T-helper 1 cell treated with Interleukin-12 subunit alpha and Interleukin-12 subunit beta and Interleukin-4 antibody, amounts not matched to agents 30 μg/mL and 1 μg/mL, for 36 hours (primary cell): ENCODE results near the gene PCDH8.
"Not testable (repeated sequence)": the region's sequence is repeated elsewhere in the genome, so short reads cannot be mapped to it uniquely, and the experiment has no call there.

Experiments used
- H3K27ac Mint-ChIP-seq: one replicate; pipeline ENCODE4 v1.8.0; 2021; ENCODE audit warnings: mild to moderate bottlenecking, mixed read lengths
- H3K27me3 Mint-ChIP-seq: one replicate; pipeline ENCODE4 v1.8.0; 2021; ENCODE audit warnings: low read depth, mixed read lengths
- H3K36me3 Mint-ChIP-seq: one replicate; pipeline ENCODE4 v1.8.0; 2021; ENCODE audit warnings: low read depth, mixed read lengths
- H3K4me1 Mint-ChIP-seq: one replicate; pipeline ENCODE4 v1.8.0; 2021; ENCODE audit warnings: low read depth, mixed read lengths
- H3K4me3 Mint-ChIP-seq: one replicate; pipeline ENCODE4 v1.8.0; 2021; ENCODE audit warnings: mild to moderate bottlenecking, moderate library complexity, mixed read lengths
- H3K9me3 Mint-ChIP-seq: one replicate; pipeline ENCODE4 v1.8.0; 2021; ENCODE audit warnings: mixed read lengths

PCDH8 gene

DNA sequence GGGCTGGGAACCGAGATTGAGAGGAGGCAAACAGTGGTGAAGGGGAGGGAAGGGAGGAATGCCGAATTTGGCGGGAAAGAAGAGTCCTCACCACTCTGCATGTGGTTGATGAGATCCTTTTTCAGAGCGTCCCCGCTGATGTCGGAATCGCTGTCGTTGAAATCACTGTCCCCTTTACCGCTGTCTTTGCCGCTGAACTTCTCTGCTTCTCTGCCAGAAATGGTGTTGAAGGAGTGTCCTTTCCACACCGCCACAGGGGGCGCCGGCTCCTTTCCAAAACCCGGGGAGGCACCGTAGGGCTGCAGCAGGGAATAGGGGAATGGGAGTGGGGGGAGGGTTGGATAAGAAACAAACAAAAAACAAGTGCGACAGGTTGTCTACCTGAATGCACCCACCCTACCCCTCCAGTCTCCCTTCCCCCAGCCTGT, 3.1 kb downstream of the PCDH8 start:
- H3K4me1 Mint-ChIP-seq: peaks cover 6% of the 10 kb centered on the region
- peaks cover 12% of the 10 kb centered on the region for H3K9me3 Mint-ChIP-seq
- peak overlapping the region; percentile 34 for H3K4me3 Mint-ChIP-seq
- peak overlapping the region; percentile 62 for H3K27ac Mint-ChIP-seq
- no peaks in the 10 kb centered on the region for H3K36me3 Mint-ChIP-seq
- H3K27me3 Mint-ChIP-seq: peaks cover 49% of the 10 kb centered on the region

DNA sequence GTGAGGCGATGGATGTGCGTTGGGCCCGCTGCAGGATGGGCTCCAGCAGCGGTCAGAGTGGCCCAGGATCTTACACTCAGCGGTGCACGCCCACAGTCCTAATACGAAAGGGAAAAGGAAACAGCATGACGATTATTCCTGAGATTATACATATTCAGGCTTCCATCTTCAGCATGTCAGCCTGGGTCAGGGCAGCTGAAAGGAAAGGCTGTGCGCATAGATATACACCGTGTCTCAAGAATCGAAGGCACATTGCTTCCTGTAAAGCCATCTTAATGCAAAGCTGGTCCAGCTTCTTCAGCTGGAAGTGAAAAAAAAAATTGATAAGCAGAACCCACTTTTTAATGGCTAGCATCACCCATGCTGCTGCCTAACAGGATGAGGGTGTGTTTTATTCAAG, 3.6 kb downstream of the PCDH8 start:
- Mint-ChIP-seq H3K36me3 (no peaks in the 10 kb centered on the region), H3K27ac (peak overlapping the region; percentile 62), H3K4me1 (peaks cover 6% of the 10 kb centered on the region), H3K9me3 (peaks cover 9% of the 10 kb centered on the region), H3K4me3 (peak overlapping the region; percentile 34), H3K27me3 (peaks cover 44% of the 10 kb centered on the region)

DNA sequence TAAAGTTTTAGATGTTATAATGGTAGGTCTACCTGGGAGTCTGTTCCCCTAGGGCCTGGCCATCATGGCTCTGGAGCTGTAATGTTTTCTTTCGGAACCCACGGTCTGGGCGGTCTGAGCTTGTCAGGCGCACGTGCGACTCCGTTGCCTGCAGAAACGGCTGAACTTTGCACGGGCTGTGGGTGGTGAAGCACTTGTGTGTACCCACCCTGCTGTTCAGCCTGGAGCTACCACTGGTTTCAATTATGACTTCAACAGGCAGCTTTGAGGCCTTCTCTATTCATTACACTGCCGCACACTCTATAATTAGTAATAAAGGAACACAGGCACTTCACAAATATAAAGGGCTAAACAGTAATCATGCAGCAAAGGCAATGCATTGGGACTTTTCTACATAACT, 6.0 kb downstream of the PCDH8 start:
- Mint-ChIP-seq H3K4me3 (no peak overlapping the region), H3K36me3 (no peaks in the 10 kb centered on the region), H3K27me3 (peaks cover 29% of the 10 kb centered on the region), H3K4me1 (peaks cover 2% of the 10 kb centered on the region), H3K9me3 (no peaks in the 10 kb centered on the region), H3K27ac (no peak overlapping the region)

DNA sequence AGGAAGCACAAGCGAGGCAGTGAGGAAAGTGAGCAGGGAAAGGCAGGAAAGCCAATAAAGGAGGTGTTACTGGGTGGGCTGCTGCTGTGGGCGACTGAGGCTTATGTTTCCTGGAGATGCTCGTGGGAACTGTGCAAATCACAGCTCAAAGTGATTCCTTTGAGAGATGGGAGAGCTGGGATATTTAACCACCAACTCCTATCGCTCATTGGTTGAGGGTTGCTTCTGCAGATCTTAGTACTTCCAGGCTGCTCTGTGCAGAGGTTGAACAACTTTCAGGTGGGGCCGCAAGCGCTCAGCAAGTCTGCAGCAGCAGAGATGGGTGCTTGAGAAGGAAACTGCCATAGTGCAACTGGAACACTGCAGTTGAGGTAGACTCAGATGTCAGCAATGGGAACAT, 8.4 kb downstream of the PCDH8 start:
- no peaks in the 10 kb centered on the region for H3K4me1 Mint-ChIP-seq
- H3K4me3 Mint-ChIP-seq: no peak overlapping the region
- no peaks in the 10 kb centered on the region for H3K36me3 Mint-ChIP-seq
- no peaks in the 10 kb centered on the region for H3K9me3 Mint-ChIP-seq
- H3K27me3 Mint-ChIP-seq: peaks cover 24% of the 10 kb centered on the region
- H3K27ac Mint-ChIP-seq: no peak overlapping the region

DNA sequence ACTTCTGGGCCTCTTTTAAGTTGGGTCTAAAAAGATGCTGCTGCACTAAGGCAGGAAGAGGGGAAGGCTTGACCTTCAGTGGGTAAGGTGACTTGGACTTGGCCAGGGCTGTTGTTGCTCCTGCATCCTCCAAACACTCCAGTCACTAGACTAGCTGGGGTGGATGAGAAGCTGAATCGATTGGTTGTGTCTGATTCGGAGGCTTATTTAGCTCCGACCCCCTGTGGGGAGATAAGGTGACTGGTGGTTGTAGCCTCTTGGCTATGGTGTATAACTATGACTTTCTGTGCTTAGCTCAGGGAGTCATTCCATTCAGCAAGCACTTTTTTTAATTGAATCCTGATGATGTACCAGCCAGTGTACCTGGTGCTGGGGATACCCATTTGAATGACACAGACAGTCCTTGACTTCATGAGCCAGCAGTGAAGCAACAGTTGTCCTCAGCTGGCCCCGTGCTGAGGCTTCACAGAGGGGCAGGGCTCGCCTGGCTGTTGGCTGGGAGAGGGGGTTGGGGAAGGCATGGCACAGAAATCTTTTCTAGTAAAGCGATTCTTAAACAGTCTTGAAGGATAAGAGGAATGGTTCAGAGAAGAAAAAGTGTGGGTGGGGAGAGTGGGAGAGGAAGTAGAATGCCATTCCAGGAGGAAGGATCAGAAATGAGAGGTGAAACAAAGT, 9.9 kb downstream of the PCDH8 start:
- Mint-ChIP-seq H3K36me3 (no peaks in the 10 kb centered on the region), H3K4me3 (no peak overlapping the region), H3K9me3 (no peaks in the 10 kb centered on the region), H3K27ac (no peak overlapping the region), H3K27me3 (peaks cover 14% of the 10 kb centered on the region), H3K4me1 (no peaks in the 10 kb centered on the region)

DNA sequence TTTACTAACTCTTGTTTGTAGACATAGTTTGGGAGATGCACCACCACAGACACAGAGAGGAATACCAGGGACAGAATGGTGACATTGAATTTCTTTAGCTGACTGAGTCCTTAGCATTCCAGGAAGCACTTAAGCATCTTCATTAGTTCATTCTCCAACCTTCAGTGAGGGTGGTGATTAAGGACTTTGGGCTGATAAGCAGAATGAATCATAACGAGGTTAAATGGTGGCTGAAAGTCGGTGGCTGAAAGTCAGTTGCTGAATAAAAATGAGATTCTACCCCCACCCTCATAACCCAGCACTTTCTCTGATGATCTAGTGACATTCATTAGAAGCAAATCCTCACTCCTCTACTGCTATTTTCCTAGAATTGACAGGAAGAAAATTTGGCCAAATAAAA, 10.6 kb downstream of the PCDH8 start:
- H3K27ac Mint-ChIP-seq: no peak overlapping the region
- no peaks in the 10 kb centered on the region for H3K9me3 Mint-ChIP-seq
- no peak overlapping the region for H3K4me3 Mint-ChIP-seq
- H3K27me3 Mint-ChIP-seq: peaks cover 7% of the 10 kb centered on the region
- H3K4me1 Mint-ChIP-seq: no peaks in the 10 kb centered on the region
- H3K36me3 Mint-ChIP-seq: no peaks in the 10 kb centered on the region

DNA sequence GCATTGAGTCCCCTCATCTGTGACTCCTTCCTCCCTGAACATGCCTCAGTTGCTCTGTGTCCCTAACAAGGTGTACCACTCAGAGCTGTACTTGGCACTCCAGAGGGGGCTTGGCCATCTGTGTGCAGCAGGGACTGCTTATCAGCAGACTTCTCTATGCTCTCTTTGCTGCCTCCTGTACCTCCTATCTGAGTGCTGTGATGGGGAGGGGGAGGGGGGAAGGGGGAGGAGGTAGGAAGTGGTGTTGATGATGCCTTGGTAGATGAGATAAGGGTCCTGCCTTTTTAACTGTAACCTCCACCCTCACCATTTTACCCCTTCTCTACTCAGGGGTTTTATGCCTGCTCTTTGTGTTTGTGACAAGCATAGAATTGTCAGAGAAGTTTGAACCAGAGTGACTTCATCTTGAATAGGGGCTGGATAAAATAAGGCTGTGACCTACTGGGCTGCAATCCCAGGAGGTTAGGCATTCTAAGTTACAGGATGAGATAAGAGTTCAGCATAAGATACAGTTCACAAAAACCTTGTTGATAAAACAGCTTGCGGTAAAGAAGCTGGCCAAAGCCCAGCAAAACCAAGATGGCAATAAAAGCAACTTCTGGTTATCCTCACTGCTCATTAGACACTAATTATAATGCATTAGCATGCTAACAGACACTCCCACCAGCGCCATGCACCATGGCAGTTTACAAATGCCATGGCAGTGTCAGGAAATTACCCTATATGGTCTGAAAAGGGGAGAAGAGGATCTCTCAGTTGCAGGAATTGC, 13.2 kb downstream of the PCDH8 start:
- no peaks in the 10 kb centered on the region for H3K4me1 Mint-ChIP-seq
- peaks cover 6% of the 10 kb centered on the region for H3K27me3 Mint-ChIP-seq
- no peaks in the 10 kb centered on the region for H3K36me3 Mint-ChIP-seq
- no peaks in the 10 kb centered on the region for H3K9me3 Mint-ChIP-seq
- H3K27ac Mint-ChIP-seq: no peak overlapping the region
- H3K4me3 Mint-ChIP-seq: no peak overlapping the region

DNA sequence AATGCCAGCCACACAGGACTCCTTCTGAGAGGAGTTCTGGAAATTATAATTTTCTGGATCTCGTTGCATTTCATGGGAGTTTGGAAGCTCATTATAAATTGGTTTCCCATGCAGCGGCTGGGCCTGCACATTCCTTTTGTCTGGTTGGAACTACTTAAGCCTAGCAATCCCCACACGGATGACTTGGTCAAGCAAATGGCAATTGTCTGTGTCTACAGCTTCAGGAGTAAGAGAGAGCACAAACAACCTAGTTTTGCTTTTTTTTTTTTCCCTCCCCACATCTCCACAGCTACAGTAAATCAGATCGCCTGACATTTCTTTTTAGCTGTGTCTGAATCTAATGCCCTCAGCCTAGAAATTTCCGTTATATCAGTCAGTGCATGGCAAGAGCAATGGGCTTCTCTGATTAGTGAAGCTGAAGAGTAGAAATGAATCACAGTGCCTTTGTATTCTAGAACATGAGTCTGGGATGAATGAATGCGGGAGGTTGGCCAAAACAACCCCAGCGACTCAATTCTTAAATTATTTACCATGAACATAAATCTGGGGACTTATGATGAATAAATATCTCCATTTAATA, 15.1 kb downstream of the PCDH8 start:
- H3K27ac Mint-ChIP-seq: no peak overlapping the region
- no peak overlapping the region for H3K4me3 Mint-ChIP-seq
- no peaks in the 10 kb centered on the region for H3K36me3 Mint-ChIP-seq
- no peaks in the 10 kb centered on the region for H3K4me1 Mint-ChIP-seq
- H3K27me3 Mint-ChIP-seq: no peaks in the 10 kb centered on the region
- no peaks in the 10 kb centered on the region for H3K9me3 Mint-ChIP-seq

DNA sequence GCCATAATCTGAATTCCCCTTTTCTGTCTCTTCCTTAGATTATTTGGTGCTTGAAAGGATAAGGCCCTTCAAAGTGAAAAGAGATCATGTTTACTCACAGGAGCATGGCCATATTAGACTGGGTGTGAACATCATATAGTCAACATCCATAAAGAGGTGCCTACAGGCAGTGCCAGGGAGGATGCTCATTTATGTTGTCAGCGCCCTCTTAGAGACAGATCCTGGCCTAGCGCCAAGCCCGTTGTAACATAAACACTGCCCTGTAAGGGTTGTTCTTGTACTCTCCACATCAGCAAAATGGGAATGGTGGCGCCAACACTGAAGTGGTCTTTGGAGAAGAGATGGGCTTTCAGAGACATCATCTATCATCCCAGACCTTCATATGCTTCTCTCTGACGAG, 16.1 kb downstream of the PCDH8 start:
- H3K27me3 Mint-ChIP-seq: no peaks in the 10 kb centered on the region
- H3K4me1 Mint-ChIP-seq: no peaks in the 10 kb centered on the region
- no peak overlapping the region for H3K4me3 Mint-ChIP-seq
- peaks cover 4% of the 10 kb centered on the region for H3K9me3 Mint-ChIP-seq
- H3K27ac Mint-ChIP-seq: no peak overlapping the region
- no peaks in the 10 kb centered on the region for H3K36me3 Mint-ChIP-seq

DNA sequence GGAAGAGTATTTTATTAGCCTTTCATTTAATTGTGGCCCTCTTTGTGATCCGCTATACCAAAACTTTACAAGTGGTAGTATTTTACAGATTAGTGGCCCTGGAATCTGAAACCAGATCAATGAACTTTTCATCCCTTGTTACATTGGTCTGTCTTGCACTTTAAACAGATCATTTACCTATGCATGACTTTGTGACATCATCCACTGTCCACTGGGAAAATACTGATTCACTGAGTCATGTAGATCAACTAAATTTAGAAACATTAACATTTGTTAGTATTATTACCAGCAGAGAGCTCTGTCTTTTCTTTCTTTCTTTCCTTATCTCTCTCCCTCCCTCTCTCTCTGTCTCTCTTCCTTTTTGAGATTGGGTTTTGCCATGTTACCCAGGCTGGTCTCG, 17.5 kb downstream of the PCDH8 start:
- no peaks in the 10 kb centered on the region for H3K36me3 Mint-ChIP-seq
- H3K27me3 Mint-ChIP-seq: no peaks in the 10 kb centered on the region
- peaks cover 4% of the 10 kb centered on the region for H3K9me3 Mint-ChIP-seq
- H3K27ac Mint-ChIP-seq: no peak overlapping the region
- H3K4me3 Mint-ChIP-seq: no peak overlapping the region
- no peaks in the 10 kb centered on the region for H3K4me1 Mint-ChIP-seq

DNA sequence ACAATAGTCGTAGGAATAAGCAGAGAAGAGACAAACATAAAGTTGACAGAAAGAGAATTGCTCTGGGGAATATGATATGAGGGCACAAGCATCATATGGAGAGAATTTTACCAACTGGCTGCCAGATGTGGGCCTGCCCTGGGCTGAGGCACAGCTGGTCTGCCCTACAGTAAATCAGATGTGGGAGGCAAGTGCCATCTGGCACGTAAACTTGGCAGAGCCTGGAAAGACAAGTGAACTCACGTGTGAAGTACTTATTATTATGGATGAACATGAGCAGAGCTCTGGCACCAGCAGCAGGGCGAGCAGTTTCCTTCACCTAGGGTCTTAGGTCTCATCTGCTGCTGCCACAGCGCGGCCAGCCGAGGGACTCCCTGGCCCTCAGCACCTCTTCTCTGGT, 20.6 kb downstream of the PCDH8 start:
- Mint-ChIP-seq H3K9me3 (peaks cover 4% of the 10 kb centered on the region), H3K36me3 (no peaks in the 10 kb centered on the region), H3K4me3 (no peak overlapping the region), H3K27ac (no peak overlapping the region), H3K4me1 (no peaks in the 10 kb centered on the region), H3K27me3 (no peaks in the 10 kb centered on the region)

DNA sequence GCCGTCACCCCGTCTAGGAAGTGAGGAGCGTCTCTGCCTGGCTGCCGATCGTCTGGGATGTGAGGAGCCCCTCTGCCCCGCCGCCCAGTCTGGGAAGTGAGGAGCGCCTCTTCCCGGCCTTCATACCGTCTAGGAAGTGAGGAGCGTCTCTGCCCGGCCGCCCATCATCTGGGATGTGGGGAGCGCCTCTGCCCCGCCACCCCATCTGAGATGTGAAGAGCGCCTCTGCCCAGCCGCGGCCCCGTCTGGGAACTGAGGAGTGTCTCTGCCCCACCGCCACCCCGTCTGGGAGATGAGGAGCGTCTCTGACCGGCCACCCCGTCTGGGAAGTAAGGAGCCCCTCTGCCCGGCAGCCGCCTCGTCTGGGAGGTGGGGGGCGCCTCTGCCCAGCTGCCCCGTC, 30.6 kb downstream of the PCDH8 start:
- H3K4me1 Mint-ChIP-seq, H3K9me3 Mint-ChIP-seq, H3K4me3 Mint-ChIP-seq, H3K27me3 Mint-ChIP-seq, H3K27ac Mint-ChIP-seq, H3K36me3 Mint-ChIP-seq: not testable (repeated sequence)

DNA sequence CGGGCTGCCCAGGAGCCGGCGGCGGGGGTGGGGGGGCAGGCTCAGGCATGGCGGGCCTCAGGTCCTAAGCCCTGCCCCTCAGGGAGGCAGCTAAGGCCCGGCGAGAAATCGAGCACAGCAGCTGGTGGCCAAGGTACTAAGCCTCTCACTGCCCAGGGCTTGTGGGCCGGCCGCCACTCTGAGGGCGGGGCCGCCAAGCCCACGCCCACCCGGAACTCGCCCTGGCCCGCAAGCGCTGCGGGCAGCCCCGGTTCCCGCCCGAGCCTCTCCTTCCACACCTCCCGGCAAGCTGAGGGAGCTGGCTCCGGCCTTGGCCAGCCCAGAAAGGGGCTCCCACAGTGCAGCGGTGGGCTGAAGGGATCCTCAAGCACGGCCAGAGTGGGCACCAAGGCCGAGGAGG, 33.1 kb downstream of the PCDH8 start:
- Mint-ChIP-seq H3K4me3 (no peak overlapping the region), H3K27me3 (peaks cover 5% of the 10 kb centered on the region), H3K4me1 (no peaks in the 10 kb centered on the region), H3K36me3 (no peaks in the 10 kb centered on the region), H3K9me3 (no peaks in the 10 kb centered on the region), H3K27ac (no peak overlapping the region)

DNA sequence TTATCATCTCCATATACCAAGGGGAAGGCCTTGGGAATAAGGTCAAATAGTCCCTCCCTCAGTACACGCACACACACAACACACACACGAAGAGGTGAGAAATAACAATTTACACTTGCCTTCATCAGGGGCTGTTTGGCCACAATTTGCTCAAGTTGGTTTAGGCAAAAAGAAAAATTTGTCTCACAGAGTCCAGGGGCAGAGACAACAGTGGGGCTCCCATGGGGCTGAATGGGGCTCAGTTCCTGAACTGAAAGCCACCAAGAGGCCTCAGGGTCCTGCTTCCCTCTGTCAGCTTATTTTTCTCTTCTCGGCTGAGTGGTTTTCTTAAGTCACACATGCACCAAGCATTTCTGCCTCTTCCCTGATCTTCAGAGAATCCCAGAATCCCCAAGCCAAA, 35.5 kb downstream of the PCDH8 start:
- Mint-ChIP-seq H3K27me3 (peaks cover 5% of the 10 kb centered on the region), H3K4me1 (no peaks in the 10 kb centered on the region), H3K27ac (no peak overlapping the region), H3K36me3 (no peaks in the 10 kb centered on the region), H3K9me3 (no peaks in the 10 kb centered on the region), H3K4me3 (no peak overlapping the region)

DNA sequence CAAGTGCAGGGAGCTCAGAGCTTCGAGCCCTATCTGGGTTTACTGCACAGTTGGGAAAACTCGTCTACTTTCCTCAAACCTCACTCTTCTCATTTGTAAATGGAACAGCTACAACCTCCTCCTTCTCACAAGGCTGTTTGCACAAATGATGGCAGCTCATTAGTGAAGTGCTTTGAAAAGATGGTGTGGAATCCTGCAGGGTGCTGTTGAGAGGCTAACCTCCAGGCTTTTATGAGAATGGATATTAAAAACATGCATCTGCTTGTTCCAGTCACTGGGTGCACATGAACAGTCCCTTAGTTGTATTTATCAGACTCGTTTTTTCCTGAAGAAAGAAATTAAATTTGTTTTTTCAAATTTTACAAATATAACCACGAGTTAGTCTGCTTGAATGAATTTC, 36.6 kb downstream of the PCDH8 start:
- no peaks in the 10 kb centered on the region for H3K36me3 Mint-ChIP-seq
- H3K27me3 Mint-ChIP-seq: peaks cover 5% of the 10 kb centered on the region
- no peaks in the 10 kb centered on the region for H3K9me3 Mint-ChIP-seq
- no peaks in the 10 kb centered on the region for H3K4me1 Mint-ChIP-seq
- H3K4me3 Mint-ChIP-seq: no peak overlapping the region
- H3K27ac Mint-ChIP-seq: no peak overlapping the region
